SK-N-SH treated with all-trans-retinoic acid at 6 μM for 48 hours (cell line): Measurements from ENCODE around the gene ARHGAP22.
A peak's percentile ranks its signal among the peaks of the same experiment; 100 is the strongest.

ENCODE experiments used
- ATAC-seq: fragments of 200-7000 bp; cut with Tn5 transposase; 3 replicates; pipeline ENCODE4 v1.9.1; 2020; ENCODE audit warnings: mild to moderate bottlenecking, moderate library complexity
- ARNTL ChIP-seq: fragments of 450-650 bp; formaldehyde crosslinking; IDR thresholded peaks from 2 replicates; pipeline ENCODE4 v1.5.0; 2020; ENCODE audit warnings: low read depth, mild to moderate bottlenecking, moderate library complexity, borderline replicate concordance
- BACH2 ChIP-seq: fragments of 250-450 bp; sonication (Bioruptor Pico); IDR thresholded peaks from 2 replicates; pipeline ENCODE4 v1.9.0; 2021; ENCODE audit warnings: mild to moderate bottlenecking, borderline replicate concordance
- CREB5 ChIP-seq: fragments of 250-450 bp; sonication (Bioruptor Pico); IDR thresholded peaks from 2 replicates; pipeline ENCODE4 v1.5.1; 2020; ENCODE audit warnings: low read depth, mild to moderate bottlenecking, moderate library complexity
- CSDC2 ChIP-seq: fragments of 250-450 bp; sonication (Bioruptor Pico); IDR thresholded peaks from 2 replicates; pipeline ENCODE4 v1.5.0; 2020; ENCODE audit warnings: mild to moderate bottlenecking, moderate library complexity
- CSRNP3 ChIP-seq: fragments of 250-450 bp; sonication (Bioruptor Pico); IDR thresholded peaks from 2 replicates; pipeline ENCODE4 v1.5.1; 2021; ENCODE audit warnings: mild to moderate bottlenecking, moderate library complexity
- ESRRG ChIP-seq: fragments of 250-450 bp; sonication (Bioruptor Pico); IDR thresholded peaks from 2 replicates; pipeline ENCODE4 v1.6.1; 2021; ENCODE audit warnings: mild to moderate bottlenecking
- GLIS3 ChIP-seq: fragments of 250-450 bp; sonication (Bioruptor Pico); IDR thresholded peaks from 2 replicates; pipeline ENCODE4 v1.5.0; 2020; ENCODE audit warnings: mild to moderate bottlenecking, moderate library complexity
- ISL1 ChIP-seq: fragments of 250-450 bp; sonication (Bioruptor Pico); IDR thresholded peaks from 2 replicates; pipeline ENCODE4 v2.1.2; 2022; ENCODE audit warnings: mild to moderate bottlenecking, moderate library complexity
- OSR1 ChIP-seq: fragments of 250-450 bp; sonication (Bioruptor Pico); IDR thresholded peaks from 2 replicates; pipeline ENCODE4 v1.8.0; 2022; ENCODE audit warnings: moderate library complexity, mild to moderate bottlenecking, inconsistent platforms
- PPARA ChIP-seq: fragments of 250-450 bp; sonication (Bioruptor Pico); IDR thresholded peaks from 2 replicates; pipeline ENCODE4 v1.5.0; 2020; ENCODE audit warnings: mild to moderate bottlenecking, borderline replicate concordance
- RARB ChIP-seq: fragments of 250-450 bp; sonication (Bioruptor Pico); IDR thresholded peaks from 2 replicates; pipeline ENCODE4 v1.8.0; 2021; ENCODE audit warnings: mild to moderate bottlenecking, moderate library complexity
- SNAI2 ChIP-seq: fragments of 250-450 bp; sonication (Bioruptor Pico); IDR thresholded peaks from 2 replicates; pipeline ENCODE4 v1.5.0; 2020; ENCODE audit warnings: mild to moderate bottlenecking, moderate library complexity
- TCF4 ChIP-seq: fragments of 250-450 bp; sonication (Bioruptor Pico); IDR thresholded peaks from 2 replicates; pipeline ENCODE4 v1.8.0; 2021; ENCODE audit warnings: mild to moderate bottlenecking, moderate library complexity, borderline replicate concordance
- TOX ChIP-seq: fragments of 250-450 bp; sonication (Bioruptor Pico); IDR thresholded peaks from 2 replicates; pipeline ENCODE4 v1.8.0; 2021; ENCODE audit warnings: mild to moderate bottlenecking, moderate library complexity, borderline replicate concordance
- TSHZ2 ChIP-seq: fragments of 250-450 bp; sonication (Bioruptor Pico); IDR thresholded peaks from 2 replicates; pipeline ENCODE4 v1.5.0; 2020; ENCODE audit warnings: mild to moderate bottlenecking, moderate library complexity
- ZC3H10 ChIP-seq: fragments of 250-450 bp; sonication (Bioruptor Pico); IDR thresholded peaks from 2 replicates; pipeline ENCODE4 v1.5.1; 2021; ENCODE audit warnings: mild to moderate bottlenecking, moderate library complexity
- ZFP3 ChIP-seq: fragments of 250-450 bp; sonication (Bioruptor Pico); IDR thresholded peaks from 2 replicates; pipeline ENCODE4 v1.5.0; 2020; ENCODE audit warnings: mild to moderate bottlenecking, moderate library complexity
- ZFP30 ChIP-seq: fragments of 450-650 bp; formaldehyde crosslinking; IDR thresholded peaks from 2 replicates; pipeline ENCODE4 v1.5.0; 2022; ENCODE audit warnings: mild to moderate bottlenecking, moderate library complexity
- ZNF565 ChIP-seq: fragments of 450-650 bp; formaldehyde crosslinking; conservative IDR thresholded peaks from 2 replicates; pipeline ENCODE4 v1.5.0; 2020; ENCODE audit warnings: low read depth, mild to moderate bottlenecking, moderate library complexity

Gene ARHGAP22

GRCh38 chr10:48416584-48417232 is 188.2 kb downstream of the ARHGAP22 start (continued):
- TF ChIP-seq CSRNP3 (CRISPR knock-in tag), result no peak
- no peak for TF ChIP-seq CSDC2 (CRISPR knock-in tag)

GRCh38 chr10:48414778-48415177 is 190.1 kb downstream of the ARHGAP22 start:
- peak; percentile 82 for ATAC-seq
- TF ChIP-seq SNAI2 (CRISPR knock-in tag) (0 out of 2 replicates have a peak, but pooled peaks have one; percentile 58), ESRRG (no peak), OSR1 (CRISPR knock-in tag) (0 out of 2 replicates have a peak, but pooled peaks have one; percentile 23), ZFP3 (CRISPR knock-in tag) (0 out of 2 replicates have a peak, but pooled peaks have one; percentile 63), ISL1 (CRISPR knock-in tag) (peak; percentile 78)
- TF ChIP-seq, all 23 proteins: peak for 4

- ATAC-seq, result no peak
- TF ChIP-seq GLIS3 (CRISPR knock-in tag) (no peak), CSDC2 (CRISPR knock-in tag) (no peak), ZFP30 (no peak), ZFP3 (CRISPR knock-in tag) (no peak), ZC3H10 (CRISPR knock-in tag) (no peak), PPARA (no peak), ARNTL (CRISPR knock-in tag) (no peak), CSRNP3 (CRISPR knock-in tag) (no peak), TCF4 (no peak), ZNF565 (CRISPR knock-in tag) (no peak), OSR1 (CRISPR knock-in tag) (no peak), TOX (CRISPR knock-in tag) (no peak), BACH2 (no peak), ESRRG (no peak), TSHZ2 (CRISPR knock-in tag) (no peak), RARB (CRISPR knock-in tag) (no peak)
Measured at GRCh38 chr10:48414160-48414559, 190.7 kb downstream of the ARHGAP22 start.

GRCh38 chr10:48412933-48413332 is 191.9 kb downstream of the ARHGAP22 start:
- TF ChIP-seq OSR1 (CRISPR knock-in tag), result no peak
- TF ChIP-seq CSRNP3 (CRISPR knock-in tag), result no peak
- TF ChIP-seq TCF4, result no peak
- TF ChIP-seq ZC3H10 (CRISPR knock-in tag), result no peak
- no peak for TF ChIP-seq ESRRG
- no peak for TF ChIP-seq CREB5 (CRISPR knock-in tag)
- ATAC-seq, result no peak
